Measurements from ENCODE around the gene CARD19. TPM values are rescaled to one million over a fixed set of nuclear protein-coding genes. Genes with fewer than 3 reads are reported as not detected.

CARD19 gene
- total and polyA plus RNA-seq, 4 experiments from 2014 or later = 57.8 to 88.7 (median 64.9) TPM

- Mint-ChIP-seq H3K9me3 (peaks cover 0 to 8% (median 0%) of the 10 kb centered on the region in 8 donors), H3K4me1 (peaks cover 25 to 54% (median 40%) of the 10 kb centered on the region in 4 donors), H3K4me3 (peak overlapping the region in 1 of 8 donors; percentile 20), H3K27me3 (no peaks in the 10 kb centered on the region), H3K36me3 (peaks cover 31 to 37% of the 10 kb centered on the region in 2 donors), H3K27ac (peak overlapping the region in 6 of 7 donors; percentile 30 to 86 (median 79))
- intact Hi-C loops (cut with micrococcal nuclease) = no loop called here
- Histone ChIP-seq H3K27ac (ENCODE audit: low read depth, low read length) (no peak overlapping the region), H3K27me3 (ENCODE audit: insufficient read depth, low read length) (no peaks in the 10 kb centered on the region), H3K9me3 (ENCODE audit: control insufficient read depth in 1 of 2, low read length in 2 of 2) (no peaks in the 10 kb centered on the region), H3K36me3 (ENCODE audit: insufficient read depth, low read length) (peaks cover 24% of the 10 kb centered on the region), H3K4me1 (ENCODE audit: insufficient read depth, low read length) (peaks cover 23% of the 10 kb centered on the region), H3K4me3 (ENCODE audit: low read length in 2 of 2) (no peak overlapping the region)
- CTCF ChIA-PET (ENCODE audit: partially characterized antibody) = interaction anchor here (1.1 to 1.2 kb wide), 2 partner anchors 21 to 85 kb away, joined by 4 read pairs; no protein-coding TSS in a partner anchor
- POLR2A ChIA-PET (ENCODE audit: partially characterized antibody) = interaction anchor here (1.2 to 1.3 kb wide), 2 partner anchors 24 to 60 kb away, joined by 3 to 8 read pairs; no protein-coding TSS in a partner anchor
- DNase-seq = no peak
Observed at GRCh38 chr9:93087971-93088655, 7.9 kb upstream of the CARD19 start.

DNA sequence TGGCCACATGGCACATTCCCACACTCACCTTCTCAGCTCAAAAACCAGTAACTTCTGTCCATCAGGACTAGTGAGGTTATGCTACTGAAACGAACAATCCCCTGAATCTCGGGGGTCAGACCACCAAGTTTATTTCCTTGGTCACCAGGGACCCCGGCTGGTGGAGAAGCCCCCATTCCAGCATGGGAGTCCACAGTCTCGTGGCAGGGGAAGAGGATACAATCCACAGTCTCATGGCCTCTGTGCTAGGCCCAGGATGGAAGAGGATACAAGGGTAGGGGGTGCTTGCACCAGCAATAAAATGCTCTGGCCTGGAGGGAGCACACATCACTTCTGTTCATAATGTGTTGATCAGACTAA lies 7.4 kb upstream of the CARD19 start:
- intact Hi-C loops (cut with micrococcal nuclease) = no loop called here
- Histone ChIP-seq H3K36me3 (ENCODE audit: insufficient read depth, low read length) (peaks cover 24% of the 10 kb centered on the region), H3K4me3 (ENCODE audit: low read length in 2 of 2) (no peak overlapping the region), H3K27me3 (ENCODE audit: insufficient read depth, low read length) (no peaks in the 10 kb centered on the region), H3K4me1 (ENCODE audit: insufficient read depth, low read length) (peaks cover 23% of the 10 kb centered on the region), H3K9me3 (ENCODE audit: control insufficient read depth in 1 of 2, low read length in 2 of 2) (no peaks in the 10 kb centered on the region), H3K27ac (ENCODE audit: low read depth, low read length) (no peak overlapping the region)
- ChIA-PET POLR2A (ENCODE audit: partially characterized antibody) (interaction anchor here (1.3 to 3.0 kb wide), 2 partner anchors 24 kb away, joined by 8 to 16 read pairs; no protein-coding TSS in a partner anchor), CTCF (ENCODE audit: partially characterized antibody) (interaction anchor here (1.1 to 1.2 kb wide), 2 partner anchors 20 to 85 kb away, joined by 4 read pairs; no protein-coding TSS in a partner anchor)
- no peaks in the 10 kb centered on the region for H3K27me3 Mint-ChIP-seq
- H3K27ac Mint-ChIP-seq = peak overlapping the region; percentile 30 to 86 (median 77)
- H3K4me1 Mint-ChIP-seq = peaks cover 27 to 54% (median 41%) of the 10 kb centered on the region in 4 donors
- no peak for DNase-seq
- H3K9me3 Mint-ChIP-seq = peaks cover 0 to 5% (median 0%) of the 10 kb centered on the region in 8 donors
- H3K36me3 Mint-ChIP-seq = peaks cover 27 to 33% of the 10 kb centered on the region in 2 donors
- H3K4me3 Mint-ChIP-seq = no peak overlapping the region

GRCh38 chr9:93089024-93089423 lies 7.0 kb upstream of the CARD19 start:
- Mint-ChIP-seq H3K9me3 (peaks cover 0 to 5% (median 0%) of the 10 kb centered on the region in 8 donors), H3K4me1 (peaks cover 27 to 54% (median 42%) of the 10 kb centered on the region in 4 donors), H3K27ac (peak overlapping the region in 6 of 7 donors; percentile 48 to 92 (median 86)), H3K4me3 (no peak overlapping the region), H3K27me3 (no peaks in the 10 kb centered on the region), H3K36me3 (peaks cover 24 to 31% of the 10 kb centered on the region in 2 donors)
- Histone ChIP-seq H3K27ac (ENCODE audit: low read depth, low read length) (no peak overlapping the region), H3K27me3 (ENCODE audit: insufficient read depth, low read length) (no peaks in the 10 kb centered on the region), H3K9me3 (ENCODE audit: control insufficient read depth in 1 of 2, low read length in 2 of 2) (no peaks in the 10 kb centered on the region), H3K4me1 (ENCODE audit: insufficient read depth, low read length) (peaks cover 23% of the 10 kb centered on the region), H3K36me3 (ENCODE audit: insufficient read depth, low read length) (peaks cover 22% of the 10 kb centered on the region), H3K4me3 (ENCODE audit: low read length in 2 of 2) (no peak overlapping the region)
- DNase-seq = no peak
- ChIA-PET CTCF (ENCODE audit: partially characterized antibody) (interaction anchor here (1.1 kb wide), 2 partner anchors 20 to 85 kb away, joined by 4 read pairs; no protein-coding TSS in a partner anchor), POLR2A (ENCODE audit: partially characterized antibody) (interaction anchor here (0.9 to 3.0 kb wide), 4 partner anchors 22 to 125 kb away, joined by 3 to 16 read pairs (median 4); no protein-coding TSS in a partner anchor)
- intact Hi-C loops (cut with micrococcal nuclease) = no loop called here

- Mint-ChIP-seq H3K4me1 (peaks cover 30 to 59% (median 45%) of the 10 kb centered on the region in 4 donors), H3K36me3 (peaks cover 23 to 31% of the 10 kb centered on the region in 2 donors), H3K4me3 (no peak overlapping the region), H3K27ac (peak overlapping the region; percentile 60 to 92 (median 86)), H3K27me3 (no peaks in the 10 kb centered on the region), H3K9me3 (peaks cover 0 to 5% (median 0%) of the 10 kb centered on the region in 8 donors)
- Histone ChIP-seq H3K9me3 (ENCODE audit: control insufficient read depth in 1 of 2, low read length in 2 of 2) (no peaks in the 10 kb centered on the region), H3K36me3 (ENCODE audit: insufficient read depth, low read length) (peaks cover 17% of the 10 kb centered on the region), H3K27ac (ENCODE audit: low read depth, low read length) (no peak overlapping the region), H3K4me1 (ENCODE audit: insufficient read depth, low read length) (peaks cover 26% of the 10 kb centered on the region), H3K4me3 (ENCODE audit: low read length in 2 of 2) (no peak overlapping the region), H3K27me3 (ENCODE audit: insufficient read depth, low read length) (no peaks in the 10 kb centered on the region)
- intact Hi-C loops (cut with micrococcal nuclease) = no loop called here
- ChIA-PET CTCF (ENCODE audit: partially characterized antibody) (interaction anchor here (1.1 kb wide), 1 partner anchor 85 kb away, joined by 4 read pairs; no protein-coding TSS in a partner anchor), POLR2A (ENCODE audit: partially characterized antibody) (interaction anchor here (0.9 to 3.0 kb wide), 4 partner anchors 22 to 125 kb away, joined by 3 to 16 read pairs (median 4); no protein-coding TSS in a partner anchor)
- no peak for DNase-seq
Observed at GRCh38 chr9:93089481-93089991, 6.5 kb upstream of the CARD19 start.

DNA sequence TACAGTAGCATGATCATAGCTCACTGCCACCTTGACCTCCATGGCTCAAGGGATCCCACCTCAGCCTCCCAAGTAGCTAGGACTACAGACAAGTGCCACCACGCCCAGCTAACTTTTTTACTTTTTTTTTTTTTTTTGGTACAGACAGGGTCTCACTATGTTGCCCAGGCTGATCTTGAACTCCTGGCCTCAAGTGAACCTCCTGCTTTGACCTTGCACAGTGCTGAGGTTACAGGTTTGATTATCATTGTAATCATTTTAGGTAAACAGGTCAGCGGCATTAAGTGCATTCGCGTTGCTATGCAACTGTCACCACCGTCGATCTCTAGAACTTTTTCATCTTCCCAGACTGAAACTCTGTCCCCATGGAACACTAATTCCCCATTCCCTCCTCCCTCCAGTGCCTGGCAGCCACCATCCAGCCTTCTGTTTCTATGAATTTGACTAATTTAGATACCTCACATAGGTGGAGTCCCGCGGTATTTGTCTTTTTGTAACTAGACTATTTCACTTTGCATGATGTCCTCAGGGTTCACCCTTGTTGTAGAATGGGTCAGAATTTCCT lies 5.8 kb upstream of the CARD19 start:
- no peaks in the 10 kb centered on the region for H3K9me3 ChIP-seq (ENCODE audit: control insufficient read depth in 1 of 2, low read length in 2 of 2)
- Mint-ChIP-seq H3K27ac (peak overlapping the region; percentile 48 to 92 (median 85)), H3K4me3 (no peak overlapping the region), H3K9me3 (peaks cover 0 to 5% (median 0%) of the 10 kb centered on the region in 8 donors), H3K36me3 (peaks cover 18 to 28% of the 10 kb centered on the region in 2 donors), H3K27me3 (no peaks in the 10 kb centered on the region), H3K4me1 (peaks cover 34 to 66% (median 50%) of the 10 kb centered on the region in 4 donors)
- H3K4me1 ChIP-seq (ENCODE audit: insufficient read depth, low read length) = peaks cover 32% of the 10 kb centered on the region
- ChIA-PET POLR2A (ENCODE audit: partially characterized antibody) (interaction anchor here (0.9 to 3.0 kb wide), 4 partner anchors 23 to 126 kb away, joined by 3 to 16 read pairs (median 4); no protein-coding TSS in a partner anchor), CTCF (ENCODE audit: partially characterized antibody) (interaction anchor here (1.1 kb wide), 1 partner anchor 86 kb away, joined by 4 read pairs; no protein-coding TSS in a partner anchor)
- no peak for DNase-seq
- no peak overlapping the region for H3K27ac ChIP-seq (ENCODE audit: low read depth, low read length)
- H3K27me3 ChIP-seq (ENCODE audit: insufficient read depth, low read length) = no peaks in the 10 kb centered on the region
- H3K36me3 ChIP-seq (ENCODE audit: insufficient read depth, low read length) = peaks cover 11% of the 10 kb centered on the region
- H3K4me3 ChIP-seq (ENCODE audit: low read length in 2 of 2) = no peak overlapping the region
- intact Hi-C loops (cut with micrococcal nuclease) = loop anchor here (10.0 kb wide), 1 partner anchor 1075 kb away; no protein-coding TSS in a partner anchor

GRCh38 chr9:93091056-93091452 lies 5.0 kb upstream of the CARD19 start:
- ChIA-PET CTCF (ENCODE audit: partially characterized antibody) (interaction anchor here (1.0 to 1.5 kb wide), 3 partner anchors 18 to 88 kb away, joined by 5 to 7 read pairs (median 6); no protein-coding TSS in a partner anchor), POLR2A (ENCODE audit: partially characterized antibody) (interaction anchor here (0.6 to 3.0 kb wide), 6 partner anchors 15 to 136 kb away, joined by 3 to 16 read pairs (median 4); no protein-coding TSS in a partner anchor)
- no peaks in the 10 kb centered on the region for H3K9me3 ChIP-seq (ENCODE audit: control insufficient read depth in 1 of 2, low read length in 2 of 2)
- H3K4me1 ChIP-seq (ENCODE audit: insufficient read depth, low read length) = peaks cover 33% of the 10 kb centered on the region
- Mint-ChIP-seq H3K4me1 (peaks cover 34 to 72% (median 50%) of the 10 kb centered on the region in 4 donors), H3K4me3 (no peak overlapping the region), H3K27me3 (no peaks in the 10 kb centered on the region), H3K27ac (peak overlapping the region; percentile 67 to 87 (median 83)), H3K36me3 (peaks cover 11 to 20% of the 10 kb centered on the region in 2 donors), H3K9me3 (peaks cover 0 to 5% (median 0%) of the 10 kb centered on the region in 8 donors)
- no peak for DNase-seq
- no peak overlapping the region for H3K27ac ChIP-seq (ENCODE audit: low read depth, low read length)
- H3K27me3 ChIP-seq (ENCODE audit: insufficient read depth, low read length) = no peaks in the 10 kb centered on the region
- intact Hi-C loops (cut with micrococcal nuclease) = loop anchor here (10.0 kb wide), 1 partner anchor 1074 kb away; no protein-coding TSS in a partner anchor
- peaks cover 2% of the 10 kb centered on the region for H3K36me3 ChIP-seq (ENCODE audit: insufficient read depth, low read length)
- no peak overlapping the region for H3K4me3 ChIP-seq (ENCODE audit: low read length in 2 of 2)
